ENCODE results near the gene NR1D1.
A peak's percentile ranks its signal among the peaks of the same experiment; 100 is the strongest.
"Not testable (repeated sequence)": the region's sequence is repeated elsewhere in the genome, so short reads cannot be mapped to it uniquely, and the experiment has no call there.

Gene NR1D1

GRCh38 chr17:40100419-40100668, at the start of gene NR1D1:
TSS of gene NR1D1 (minus strand) at chr17:40100589. CDS start at chr17:40100094, 495 bp downstream.
- no peak for DNase-seq (ENCODE audit: low read depth in 2 of 2, low spot score in 1 of 2)

- no peak for DNase-seq (ENCODE audit: low read depth in 2 of 2, low spot score in 1 of 2)
Observed at GRCh38 chr17:40148527-40148926, 48.1 kb upstream of the NR1D1 start.

- no peak for DNase-seq (ENCODE audit: low read depth in 2 of 2, low spot score in 1 of 2)
Observed at GRCh38 chr17:40145476-40145875, 45.1 kb upstream of the NR1D1 start.

- not testable (repeated sequence) for DNase-seq (ENCODE audit: low read depth in 2 of 2, low spot score in 1 of 2)
Observed at GRCh38 chr17:40143166-40143565, 42.8 kb upstream of the NR1D1 start.

- no peak for DNase-seq (ENCODE audit: low read depth in 2 of 2, low spot score in 1 of 2)
Observed at GRCh38 chr17:40139566-40140058, 39.2 kb upstream of the NR1D1 start.

- no peak for DNase-seq (ENCODE audit: low read depth in 2 of 2, low spot score in 1 of 2)
Observed at GRCh38 chr17:40135817-40136216, 35.4 kb upstream of the NR1D1 start.

GRCh38 chr17:40134184-40134583, 33.8 kb upstream of the NR1D1 start:
- no peak for DNase-seq (ENCODE audit: low read depth in 2 of 2, low spot score in 1 of 2)

- DNase-seq (ENCODE audit: low read depth in 2 of 2, low spot score in 1 of 2), result no peak
Observed at GRCh38 chr17:40130352-40131042, 30.1 kb upstream of the NR1D1 start.

- DNase-seq (ENCODE audit: low read depth in 2 of 2, low spot score in 1 of 2), result no peak
Observed at GRCh38 chr17:40129498-40129897, 29.1 kb upstream of the NR1D1 start.

GRCh38 chr17:40124279-40125141, 24.1 kb upstream of the NR1D1 start:
- DNase-seq (ENCODE audit: low read depth in 2 of 2, low spot score in 1 of 2), result no peak

- DNase-seq (ENCODE audit: low read depth in 2 of 2, low spot score in 1 of 2), result no peak
Observed at GRCh38 chr17:40123811-40124114, 23.4 kb upstream of the NR1D1 start.

- DNase-seq (ENCODE audit: low read depth in 2 of 2, low spot score in 1 of 2), result no peak
Observed at GRCh38 chr17:40122999-40123810, 22.8 kb upstream of the NR1D1 start.

GRCh38 chr17:40122136-40122998, 22.0 kb upstream of the NR1D1 start:
- no peak for DNase-seq (ENCODE audit: low read depth in 2 of 2, low spot score in 1 of 2)

- peak; percentile 61 to 75 for DNase-seq (ENCODE audit: low read depth in 2 of 2, low spot score in 1 of 2)
Observed at GRCh38 chr17:40121181-40122135, 21.1 kb upstream of the NR1D1 start, which contains the start of gene MSL1. TSS of gene MSL1 (plus strand) at chr17:40121971. CDS start at chr17:40122613, 642 bp downstream.

GRCh38 chr17:40115101-40115436, 14.7 kb upstream of the NR1D1 start:
- no peak for DNase-seq (ENCODE audit: low read depth in 2 of 2, low spot score in 1 of 2)

- DNase-seq (ENCODE audit: low read depth in 2 of 2, low spot score in 1 of 2), result no peak
Observed at GRCh38 chr17:40113907-40114245, 13.5 kb upstream of the NR1D1 start.

GRCh38 chr17:40113110-40113906, 12.9 kb upstream of the NR1D1 start:
- DNase-seq (ENCODE audit: low read depth in 2 of 2, low spot score in 1 of 2), result peak; percentile 64 to 84

GRCh38 chr17:40112718-40113109, 12.3 kb upstream of the NR1D1 start:
- no peak for DNase-seq (ENCODE audit: low read depth in 2 of 2, low spot score in 1 of 2)

GRCh38 chr17:40112191-40112711, 11.9 kb upstream of the NR1D1 start:
- no peak for DNase-seq (ENCODE audit: low read depth in 2 of 2, low spot score in 1 of 2)

Measured in stimulated activated CD8-positive, alpha-beta memory T cell treated with anti-CD3 and anti-CD28 coated beads, Interleukin-4, amount 100 ng/mL, for 1 hour (primary cell).